A673 (cell line): ENCODE measurements around the gene ARHGEF40. TPM values are rescaled to one million over a fixed set of nuclear protein-coding genes. Genes with fewer than 3 reads are reported as not detected.

Source experiments
- BruUV-seq: library from RNA; stranded (reverse); fragments of 400-500 nt; replicated peaks from 2 replicates; lab custom pipeline; 2021; lab: Mats Ljungman, UMichigan
- CTCF ChIA-PET: fragments of 300-600 bp; sonication (Branson Sonifier 250); formaldehyde crosslinking; loops from one replicate; lab custom pipeline; 2022; ENCODE audit warnings: antibody characterized with exemption; lab: Charles Lee
- POLR2A ChIA-PET: fragments of 300-600 bp; sonication (Branson Sonifier 250); formaldehyde crosslinking; loops from one replicate; lab custom pipeline; 2022; ENCODE audit warnings: antibody characterized with exemption; ENCODE audit not compliant: low non-redundant PET; lab: Charles Lee
- DNase-seq: peaks from one replicate; pipeline ENCODE4 v3.0.0-alpha.2; 2015; ENCODE audit warnings: low spot score
- H3K27ac ChIP-seq: fragments of 200-600 bp; sonication (generic); 2 replicates; pipeline ENCODE4 v1.5.1; 2016; ENCODE audit warnings: mixed run types, low read depth, mild to moderate bottlenecking, mixed read lengths, antibody characterized with exemption, low read length; ENCODE audit not compliant: poor library complexity, severe bottlenecking
- H3K27me3 ChIP-seq: fragments of 200-600 bp; sonication (generic); replicated peaks from 2 replicates; pipeline ENCODE4 v1.6.1; 2017; ENCODE audit warnings: mixed run types, low read depth, mild to moderate bottlenecking, mixed read lengths, antibody characterized with exemption, low read length; ENCODE audit not compliant: insufficient read depth, poor library complexity
- H3K36me3 ChIP-seq: fragments of 200-600 bp; sonication (generic); 2 replicates; pipeline ENCODE4 v1.6.1; 2016; ENCODE audit warnings: mixed run types, mild to moderate bottlenecking, mixed read lengths, antibody characterized with exemption, low read length; ENCODE audit not compliant: insufficient read depth, poor library complexity, severe bottlenecking
- H3K4me1 ChIP-seq: fragments of 200-600 bp; sonication (generic); 2 replicates; pipeline ENCODE4 v1.6.1; 2017; ENCODE audit warnings: mixed run types, mild to moderate bottlenecking, mixed read lengths, antibody characterized with exemption, low read length; ENCODE audit not compliant: insufficient read depth, poor library complexity, severe bottlenecking
- H3K4me3 ChIP-seq: fragments of 200-600 bp; sonication (generic); 2 replicates; pipeline ENCODE4 v1.5.1; 2016; ENCODE audit warnings: low read depth, mixed run types, mild to moderate bottlenecking, mixed read lengths, low read length; ENCODE audit not compliant: poor library complexity, severe bottlenecking
- H3K9me3 ChIP-seq: fragments of 200-600 bp; sonication (generic); 2 replicates; pipeline ENCODE4 v1.6.1; 2016; ENCODE audit warnings: mixed run types, low read depth, mild to moderate bottlenecking, mixed read lengths, antibody characterized with exemption, low read length; ENCODE audit not compliant: poor library complexity, severe bottlenecking
- EZH2 ChIP-seq: fragments of 200-600 bp; sonication (generic); IDR thresholded peaks from 2 replicates; pipeline ENCODE4 v1.6.1; 2017; ENCODE audit warnings: borderline replicate concordance, low read depth, mild to moderate bottlenecking, mixed read lengths, antibody characterized with exemption, low read length; ENCODE audit not compliant: poor library complexity, severe bottlenecking
- intact Hi-C: fragments of 100-400 bp; cut with micrococcal nuclease; formaldehyde crosslinking; loops from one replicate; pipeline ENCODE4 v1.10.0; 2022; ENCODE audit not compliant: unreplicated experiment
- total RNA-seq: library from RNA; stranded (reverse); gene quantifications from 2 replicates; pipeline ENCODE4 v1.2.3, GENCODE V29; 2021
- TF ChIP-seq, protein P1 (sequence below): fragments of 300-800, 200-600 bp; sonication (generic); conservative IDR thresholded peaks from 2 replicates; pipeline ENCODE4 v1.5.1; 2017; ENCODE audit warnings: low read depth, mild to moderate bottlenecking, antibody characterized with exemption, low read length, moderate library complexity, mixed read lengths

The ARHGEF40 gene
- total RNA-seq, 1 experiment from 2014 or later: 89.6 TPM

DNA sequence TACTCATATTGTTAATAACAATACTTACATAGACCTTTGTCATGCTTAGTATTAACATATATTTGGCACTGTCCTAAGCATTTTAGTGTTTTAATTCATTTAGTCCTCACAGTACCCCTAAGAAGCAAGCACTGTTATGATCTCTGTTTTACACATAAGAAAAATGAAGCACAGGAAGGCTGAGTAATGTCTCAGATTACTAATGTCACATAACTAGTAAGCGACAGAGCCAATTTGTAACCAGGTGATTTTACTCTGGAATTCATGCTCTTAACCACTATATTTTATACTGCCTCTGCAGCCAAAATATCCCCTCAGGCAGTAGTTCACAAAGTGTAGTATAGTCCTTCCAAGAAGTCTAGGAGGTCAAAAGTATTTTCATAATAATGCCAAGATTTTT lies 51.0 kb downstream of the ARHGEF40 start:
- DNase-seq: no peak
- CTCF ChIA-PET: interaction anchor here (0.7 kb wide), 1 partner anchor 29 kb away, joined by 6 read pairs; no protein-coding TSS in a partner anchor
- no peaks in the 10 kb centered on the region for H3K27me3 ChIP-seq
- H3K36me3 ChIP-seq: no peaks in the 10 kb centered on the region
- H3K9me3 ChIP-seq: no peaks in the 10 kb centered on the region
- TF ChIP-seq, protein P1, sequence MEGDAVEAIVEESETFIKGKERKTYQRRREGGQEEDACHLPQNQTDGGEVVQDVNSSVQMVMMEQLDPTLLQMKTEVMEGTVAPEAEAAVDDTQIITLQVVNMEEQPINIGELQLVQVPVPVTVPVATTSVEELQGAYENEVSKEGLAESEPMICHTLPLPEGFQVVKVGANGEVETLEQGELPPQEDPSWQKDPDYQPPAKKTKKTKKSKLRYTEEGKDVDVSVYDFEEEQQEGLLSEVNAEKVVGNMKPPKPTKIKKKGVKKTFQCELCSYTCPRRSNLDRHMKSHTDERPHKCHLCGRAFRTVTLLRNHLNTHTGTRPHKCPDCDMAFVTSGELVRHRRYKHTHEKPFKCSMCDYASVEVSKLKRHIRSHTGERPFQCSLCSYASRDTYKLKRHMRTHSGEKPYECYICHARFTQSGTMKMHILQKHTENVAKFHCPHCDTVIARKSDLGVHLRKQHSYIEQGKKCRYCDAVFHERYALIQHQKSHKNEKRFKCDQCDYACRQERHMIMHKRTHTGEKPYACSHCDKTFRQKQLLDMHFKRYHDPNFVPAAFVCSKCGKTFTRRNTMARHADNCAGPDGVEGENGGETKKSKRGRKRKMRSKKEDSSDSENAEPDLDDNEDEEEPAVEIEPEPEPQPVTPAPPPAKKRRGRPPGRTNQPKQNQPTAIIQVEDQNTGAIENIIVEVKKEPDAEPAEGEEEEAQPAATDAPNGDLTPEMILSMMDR: no peak
- TF ChIP-seq EZH2: no peak
- H3K4me1 ChIP-seq: no peaks in the 10 kb centered on the region
- POLR2A ChIA-PET: no interaction called here
- intact Hi-C loops: no loop called here
- no TSS peak for BruUV-seq
- H3K4me3 ChIP-seq: no peak overlapping the region
- H3K27ac ChIP-seq: no peak overlapping the region

DNA sequence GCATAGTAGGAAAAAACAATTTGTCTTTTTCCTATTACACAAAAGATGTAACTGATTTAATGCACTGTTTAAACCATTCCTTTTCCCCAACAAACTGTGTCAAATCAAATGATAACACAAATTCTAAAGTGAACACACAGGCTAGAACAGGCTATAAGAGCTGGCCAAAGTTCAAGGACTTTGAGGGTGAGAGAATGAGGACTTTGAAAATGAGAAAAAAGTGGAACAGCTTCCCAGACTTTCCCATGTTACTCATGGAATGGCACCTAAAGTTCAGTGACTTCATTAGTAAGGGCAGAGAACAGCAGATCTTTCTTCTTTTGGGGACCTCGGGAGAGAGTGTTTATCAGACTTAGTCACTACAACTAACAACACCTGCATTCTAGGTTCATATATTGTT lies 53.3 kb downstream of the ARHGEF40 start:
- Histone ChIP-seq H3K4me1 (no peaks in the 10 kb centered on the region), H3K27ac (no peak overlapping the region), H3K9me3 (no peaks in the 10 kb centered on the region), H3K4me3 (no peak overlapping the region), H3K36me3 (no peaks in the 10 kb centered on the region), H3K27me3 (no peaks in the 10 kb centered on the region)
- DNase-seq: no peak
- no TSS peak for BruUV-seq
- intact Hi-C loops: no loop called here
- TF ChIP-seq, protein P1: no peak
- TF ChIP-seq EZH2: no peak
- ChIA-PET POLR2A (no interaction called here), CTCF (no interaction called here)

DNA sequence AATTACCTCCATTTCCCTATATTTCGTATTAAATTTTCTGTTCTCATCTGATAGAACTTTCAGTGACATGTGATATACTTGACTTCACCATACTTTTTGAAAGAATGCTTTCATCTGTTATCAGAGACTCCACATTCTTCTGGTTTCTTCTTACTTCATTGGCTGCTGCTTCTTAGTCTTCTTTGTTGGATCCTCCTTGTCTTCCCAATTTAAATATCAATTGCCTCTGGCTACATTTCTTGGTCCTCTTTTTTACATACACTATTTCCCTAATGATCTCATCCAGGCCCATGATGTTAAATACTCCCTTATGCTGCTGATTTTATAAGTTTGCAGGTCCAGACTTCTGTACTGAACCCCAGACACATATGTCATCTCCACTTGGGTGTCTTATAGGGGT lies 63.8 kb downstream of the ARHGEF40 start:
- POLR2A ChIA-PET: no interaction called here

More for the DNA sequence above, 63.8 kb downstream of the ARHGEF40 start:
- no peak for TF ChIP-seq EZH2
- TF ChIP-seq, protein P1: no peak
- Histone ChIP-seq H3K4me3 (no peak overlapping the region), H3K36me3 (no peaks in the 10 kb centered on the region), H3K27me3 (no peaks in the 10 kb centered on the region), H3K27ac (no peak overlapping the region), H3K4me1 (no peaks in the 10 kb centered on the region), H3K9me3 (no peaks in the 10 kb centered on the region)
- no TSS peak for BruUV-seq
- no peak for DNase-seq
- CTCF ChIA-PET: no interaction called here
- intact Hi-C loops: no loop called here
